H1 (cell line): ENCODE measurements around the gene PLXDC2. TPM values are rescaled to one million over a fixed set of nuclear protein-coding genes. Genes with fewer than 3 reads are reported as not detected.

Source experiments
- BCL11A ChIP-seq, 2 experiments: IDR thresholded peaks; one replicate each; pipeline ENCODE4 v1.6.1; 2011; ENCODE audit warnings: low read depth in 2 of 2, low read length in 2 of 2, mild to moderate bottlenecking in 2 of 2
- EZH2 ChIP-seq: fragments of 200-600 bp; sonication (generic); IDR thresholded peaks from 2 replicates; pipeline ENCODE4 v1.7.1; 2012; ENCODE audit warnings: low read depth, mild to moderate bottlenecking, moderate library complexity, low read length, inconsistent platforms; ENCODE audit not compliant: severe bottlenecking
- KDM1A ChIP-seq: fragments of 200-600, 300-600 bp; sonication (generic); IDR thresholded peaks from 2 replicates; pipeline ENCODE4 v1.7.1; 2016; ENCODE audit warnings: mild to moderate bottlenecking, low read length, borderline replicate concordance
- SP1 ChIP-seq: IDR thresholded peaks from 2 replicates; pipeline ENCODE4 v1.6.1; 2011; ENCODE audit warnings: low read depth, low read length
- SP2 ChIP-seq: IDR thresholded peaks from 2 replicates; pipeline ENCODE4 v1.6.1; 2012; ENCODE audit warnings: mild to moderate bottlenecking, low read length, inconsistent platforms
- polyA plus RNA-seq, 7 experiments: library from polyadenylated mRNA; depleted of rRNA in 3 of 7; stranded (reverse) in 5 of 7; unstranded in 2 of 7; fragments of >200 nt in 5 of 7; fragments of 200-250 nt in 2 of 7; gene quantifications; 1 replicate in 5 of 7; 2 replicates in 1 of 7; 4 replicates in 1 of 7; pipeline versions ENCODE4 v1.2.1 to v1.2.3, GENCODE V29; 2011 to 2013; ENCODE audit warnings: missing spikeins in 2 of 7, mixed read lengths in 2 of 7
- total RNA-seq: library from RNA; stranded (reverse); fragmentation: NEBNext Ultra II Directional; extraction: Animal tissue kit (Norgen Biotek cat#: 25700); gene quantifications from 2 replicates; pipeline ENCODE4 v1.2.1, GENCODE V29; 2021

PLXDC2 gene
- total and polyA plus RNA-seq, 2 of the 8 experiments (the other 6 are each of a cell fraction or from before 2014, with no cell fraction given), result 23.0 to 40.5 TPM

DNA sequence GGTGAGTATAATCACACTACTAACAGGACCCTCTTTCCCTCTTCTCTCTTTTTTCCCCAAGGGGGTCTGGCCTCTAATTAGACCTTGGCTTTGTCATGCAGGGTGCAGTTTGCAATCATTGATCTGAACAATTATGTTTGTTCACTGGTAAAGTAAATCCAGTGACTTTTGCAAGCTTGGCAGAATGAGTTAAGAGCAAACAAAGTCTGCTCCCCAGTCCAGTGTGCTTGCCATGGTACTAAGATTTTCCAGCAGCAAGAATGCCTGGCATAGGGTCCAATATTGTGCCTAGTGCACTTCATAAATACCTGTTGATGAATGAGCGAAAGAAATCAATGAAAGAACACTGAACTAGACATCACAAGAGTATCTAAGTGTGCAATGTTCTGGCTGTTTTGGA lies 43.9 kb downstream of the PLXDC2 start (continued):
- TF ChIP-seq EZH2 (no peak), BCL11A (IDR thresholded peaks at IDR 0.05; ENCODE audit: low read depth in 2 of 2, low read length in 2 of 2) (no peak), SP1 (no peak), SP2 (no peak), KDM1A (no peak)
